Stimulated activated CD4-positive, alpha-beta T cell treated with anti-CD3 and anti-CD28 coated beads, TNF-alpha, amount 100 ng/mL, for 48 hours (primary cell): ENCODE measurements around the gene CFAP97.

ENCODE experiments used
- DNase-seq, 3 donors: peaks; one replicate each; pipeline ENCODE4 v3.0.0-alpha.2; 2020; ENCODE audit warnings: low read depth in 3 of 3

Gene CFAP97

DNA sequence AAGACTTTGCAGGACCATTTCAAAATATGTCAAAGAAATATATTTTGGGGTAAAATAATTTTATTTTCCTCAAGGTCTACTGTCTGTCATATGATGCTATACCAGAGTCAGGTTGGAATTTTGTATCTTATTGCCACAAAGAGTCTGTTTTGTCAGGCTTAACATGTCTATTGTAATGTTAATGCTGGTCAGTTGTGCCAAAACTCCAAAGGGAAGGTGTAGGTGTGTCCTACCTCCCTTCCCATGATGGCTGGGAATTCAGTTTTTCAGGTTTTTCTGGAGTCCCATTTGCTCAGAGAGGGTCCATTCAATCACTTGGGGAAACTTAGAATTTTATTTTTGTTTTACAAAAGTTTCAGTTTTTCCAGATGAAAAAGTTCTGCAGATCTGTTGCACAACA lies 94.1 kb downstream of the CFAP97 start:
- no peak for DNase-seq
